NCI-H2107 treated with DMSO at 0.1 percent for 48 hours (cell line): ENCODE measurements around the gene CD8B2.
"Not testable (repeated sequence)": the region's sequence is repeated elsewhere in the genome, so short reads cannot be mapped to it uniquely, and the experiment has no call there.

ENCODE experiments used
- DNase-seq: peaks from one replicate; lab custom pipeline; 2025; ENCODE audit not compliant: unreplicated experiment; lab: John Stamatoyannopoulos, UW

CD8B2 gene

GRCh38 chr2:106511476-106511901, 24.3 kb downstream of the CD8B2 start:
- DNase-seq, result not testable (repeated sequence)

- not testable (repeated sequence) for DNase-seq
Measured at GRCh38 chr2:106511934-106512333, 24.8 kb downstream of the CD8B2 start.

- not testable (repeated sequence) for DNase-seq
Measured at GRCh38 chr2:106513391-106513790, 26.2 kb downstream of the CD8B2 start.

- DNase-seq, result not testable (repeated sequence)
Measured at GRCh38 chr2:106514827-106515226, 27.7 kb downstream of the CD8B2 start.

GRCh38 chr2:106516436-106516835, 29.3 kb downstream of the CD8B2 start:
- DNase-seq, result no peak

- DNase-seq, result no peak
Measured at GRCh38 chr2:106516864-106517263, 29.7 kb downstream of the CD8B2 start.

- DNase-seq, result no peak
Measured at GRCh38 chr2:106517329-106517728, 30.2 kb downstream of the CD8B2 start.

GRCh38 chr2:106519767-106520166, 32.6 kb downstream of the CD8B2 start:
- no peak for DNase-seq

- DNase-seq, result no peak
Measured at GRCh38 chr2:106521016-106521415, 33.9 kb downstream of the CD8B2 start.

- no peak for DNase-seq
Measured at GRCh38 chr2:106523976-106524665, 37.0 kb downstream of the CD8B2 start.

GRCh38 chr2:106530866-106531265, 43.7 kb downstream of the CD8B2 start:
- DNase-seq, result no peak

GRCh38 chr2:106531676-106532214, 44.6 kb downstream of the CD8B2 start:
- no peak for DNase-seq

- DNase-seq, result no peak
Measured at GRCh38 chr2:106532236-106532635, 45.1 kb downstream of the CD8B2 start.

GRCh38 chr2:106534471-106534870, 47.3 kb downstream of the CD8B2 start:
- no peak for DNase-seq

- DNase-seq, result peak; percentile 49
Measured at GRCh38 chr2:106536490-106536889, 49.3 kb downstream of the CD8B2 start.

GRCh38 chr2:106537047-106537446, 49.9 kb downstream of the CD8B2 start:
- DNase-seq, result no peak

- no peak for DNase-seq
Measured at GRCh38 chr2:106537791-106538191, 50.6 kb downstream of the CD8B2 start.

- DNase-seq, result no peak
Measured at GRCh38 chr2:106540886-106541285, 53.7 kb downstream of the CD8B2 start.

GRCh38 chr2:106541333-106541732, 54.2 kb downstream of the CD8B2 start:
- no peak for DNase-seq

- peak; percentile 60 for DNase-seq
Measured at GRCh38 chr2:106542746-106543359, 55.7 kb downstream of the CD8B2 start.

- DNase-seq, result no peak
Measured at GRCh38 chr2:106545007-106545406, 57.8 kb downstream of the CD8B2 start.

- DNase-seq, result no peak
Measured at GRCh38 chr2:106546391-106546990, 59.3 kb downstream of the CD8B2 start.
